HG03442 (cell line): ENCODE data around the gene ALG12.

Experiments used
- ATAC-seq: cut with Tn5 transposase; IDR thresholded peaks from one replicate; pipeline ENCODE4 v1.9.1; 2021; ENCODE audit warnings: mild to moderate bottlenecking, moderate library complexity; ENCODE audit not compliant: unreplicated experiment

ALG12 gene

DNA sequence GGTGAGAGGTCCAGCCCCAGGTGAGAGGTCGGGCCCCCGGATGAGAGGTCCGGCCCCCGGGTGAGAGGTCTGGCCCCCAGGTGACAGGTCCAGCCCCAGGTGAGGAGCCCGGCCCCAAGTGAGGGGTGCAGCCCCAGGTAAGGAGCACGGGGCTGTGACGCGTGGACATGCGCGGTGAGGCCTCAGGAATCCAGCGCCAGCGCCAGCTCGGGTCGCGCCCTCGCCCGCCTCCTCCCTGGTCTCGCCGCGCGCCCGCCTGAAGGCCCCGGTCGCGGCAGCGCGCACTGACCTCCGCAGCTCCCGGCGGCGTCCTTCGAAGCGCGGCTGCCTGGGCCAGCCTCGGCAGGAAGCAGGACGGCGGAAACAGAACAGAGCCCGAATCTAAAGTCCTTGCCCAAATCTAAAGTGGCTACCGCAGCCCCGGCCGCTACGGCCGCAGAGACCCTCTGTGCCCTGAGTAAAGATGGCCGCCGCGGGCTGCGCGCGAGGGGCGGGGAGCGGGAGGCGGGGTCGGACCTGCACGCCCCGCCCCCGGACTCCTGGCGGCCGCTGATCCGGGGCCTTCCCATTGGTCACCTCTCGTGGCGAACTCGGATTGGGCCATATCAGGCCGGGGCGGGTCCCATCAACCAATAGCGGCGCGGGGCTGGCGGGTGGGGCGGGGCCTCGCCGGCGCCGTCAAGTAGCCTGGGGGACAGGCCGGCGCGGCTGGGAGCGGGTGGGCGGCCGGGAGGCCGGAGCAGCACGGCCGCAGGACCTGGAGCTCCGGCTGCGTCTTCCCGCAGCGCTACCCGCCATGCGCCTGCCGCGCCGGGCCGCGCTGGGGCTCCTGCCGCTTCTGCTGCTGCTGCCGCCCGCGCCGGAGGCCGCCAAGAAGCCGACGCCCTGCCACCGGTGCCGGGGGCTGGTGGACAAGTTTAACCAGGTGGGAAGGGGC lies at the start of gene ALG12, which contains the start of gene CRELD2:
Gene ALG12, minus strand, starts transcription at position 465 of the 937 bp plus-strand sequence. CDS start 4,673 bp downstream, outside the sequence.
Gene CRELD2, plus strand, starts transcription at position 661 of the 937 bp plus-strand sequence. Its CDS starts 136 bp downstream, at position 797.
- peak; percentile 80 for ATAC-seq

DNA sequence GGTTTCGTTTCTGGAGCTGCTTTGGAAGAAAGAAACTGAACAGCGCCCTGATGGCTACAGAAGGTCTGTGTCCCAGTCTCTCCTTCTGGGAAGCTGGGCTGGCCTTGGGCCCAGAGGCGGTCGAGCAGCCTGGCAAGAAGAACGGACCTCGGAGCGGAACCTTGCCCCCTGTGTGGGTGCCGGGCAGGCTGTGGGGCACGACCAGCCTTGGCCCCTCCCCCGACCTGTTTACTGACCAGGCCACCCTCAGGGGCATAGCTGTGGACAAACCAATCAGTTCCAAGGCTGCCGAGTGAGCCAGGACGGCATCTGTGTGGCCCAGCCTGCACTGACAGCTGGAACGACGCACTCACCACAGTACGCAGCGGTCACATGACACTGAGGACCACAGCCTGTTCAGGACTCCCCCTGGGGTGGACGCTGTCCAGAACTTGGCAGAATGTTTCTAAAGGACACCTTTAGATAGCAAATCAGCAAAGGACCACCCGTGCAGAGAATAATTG lies 49.5 kb upstream of the ALG12 start:
- no peak for ATAC-seq

- no peak for ATAC-seq
Measured at GRCh38 chr22:49966774-49967705, 48.8 kb upstream of the ALG12 start.

DNA sequence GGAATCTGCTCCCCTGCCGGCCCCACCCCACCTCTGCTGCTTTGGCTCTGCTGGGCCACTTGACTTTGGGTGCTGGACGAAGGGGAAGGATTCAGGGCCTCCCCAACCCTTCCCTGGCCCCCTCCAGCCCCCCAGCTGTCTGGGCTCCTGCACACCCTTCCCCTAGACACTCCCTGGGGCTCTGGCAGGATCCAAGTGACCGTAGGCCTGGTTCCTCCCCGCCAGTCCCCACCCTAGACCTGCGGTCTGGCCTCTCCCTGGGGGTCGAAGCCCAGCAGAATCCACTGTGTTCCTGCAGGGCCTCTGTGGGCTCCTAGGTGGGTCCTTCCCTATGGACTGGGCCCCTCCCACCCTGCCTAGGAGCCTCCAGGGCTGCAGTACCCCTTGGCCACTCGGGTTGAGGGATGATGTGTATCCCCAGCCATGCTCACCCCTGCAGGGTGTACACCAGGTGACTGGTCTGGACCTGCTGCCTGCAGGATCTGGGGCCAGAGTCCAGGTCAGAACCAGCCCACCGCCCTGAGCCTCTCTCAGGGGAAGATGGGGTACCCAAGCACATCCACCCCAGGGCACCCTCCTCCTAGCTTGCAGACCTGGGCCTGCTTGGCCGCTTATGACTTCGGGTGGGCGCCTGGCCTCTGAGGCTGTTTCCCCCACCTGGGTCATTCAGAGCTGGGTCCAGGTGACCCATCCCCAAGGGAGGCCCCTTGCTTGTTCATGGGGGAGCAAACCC lies 48.0 kb upstream of the ALG12 start:
- ATAC-seq, result no peak

DNA sequence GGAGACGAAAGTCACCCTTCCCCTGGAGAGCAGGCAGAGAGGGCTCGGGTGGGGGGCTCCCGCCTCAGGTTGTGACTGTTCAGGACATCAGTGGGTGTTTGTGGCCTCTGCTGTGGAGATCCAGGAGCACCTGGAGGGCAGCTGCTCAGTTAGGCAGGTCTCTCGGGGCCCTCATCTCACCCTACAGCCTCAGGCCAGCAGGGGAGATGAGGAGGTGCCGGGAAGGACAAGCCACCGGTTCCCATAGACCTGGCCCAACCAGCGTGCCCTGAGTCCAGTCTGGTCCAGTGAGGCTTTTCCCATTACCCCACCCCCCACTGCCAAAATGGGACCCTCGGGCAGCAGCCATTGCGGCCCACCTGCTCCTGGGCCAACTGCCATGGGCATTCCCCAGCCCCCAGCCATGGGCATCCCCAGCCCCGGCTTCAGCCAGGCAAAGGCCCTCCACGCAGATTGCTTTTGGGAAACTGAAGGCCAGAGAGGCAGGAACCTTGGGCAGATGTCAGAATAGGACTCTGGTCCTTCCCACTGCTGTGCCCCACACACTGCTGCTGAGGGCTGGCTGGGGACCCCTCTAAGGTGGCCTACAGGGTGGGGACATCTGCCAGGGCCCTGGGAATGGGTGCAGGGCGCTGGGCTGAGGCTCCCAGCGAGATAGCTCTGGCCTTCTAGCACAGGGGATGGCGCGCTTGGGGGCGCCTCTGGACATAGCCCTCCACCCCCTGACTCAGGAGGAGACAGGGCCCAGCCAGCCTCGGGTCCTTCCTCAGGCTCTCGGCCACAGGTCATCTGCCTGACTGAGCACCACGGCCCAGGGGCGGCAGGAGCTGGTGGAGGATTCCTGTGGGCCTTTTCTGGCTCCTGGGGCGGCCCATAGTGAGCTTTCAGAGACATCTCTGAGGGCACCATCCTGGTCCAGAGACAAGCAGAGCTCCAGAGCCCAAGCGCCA lies 47.1 kb upstream of the ALG12 start:
- ATAC-seq, result no peak

- no peak for ATAC-seq
Measured at GRCh38 chr22:49964136-49965090, 46.2 kb upstream of the ALG12 start.

DNA sequence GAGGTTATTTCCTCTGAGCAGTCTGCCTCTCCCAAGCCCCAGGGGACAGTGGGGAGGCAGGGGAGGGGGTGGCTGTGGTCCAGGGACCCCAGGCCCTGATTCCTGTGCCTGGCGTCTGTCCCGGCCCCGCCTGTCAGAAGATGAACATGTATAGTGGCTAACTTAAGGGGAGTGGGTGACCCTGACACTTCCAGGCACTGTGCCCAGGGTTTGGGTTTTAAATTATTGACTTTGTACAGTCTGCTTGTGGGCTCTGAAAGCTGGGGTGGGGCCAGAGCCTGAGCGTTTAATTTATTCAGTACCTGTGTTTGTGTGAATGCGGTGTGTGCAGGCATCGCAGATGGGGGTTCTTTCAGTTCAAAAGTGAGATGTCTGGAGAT lies 45.4 kb upstream of the ALG12 start:
- ATAC-seq, result no peak

- no peak for ATAC-seq
Measured at GRCh38 chr22:49962751-49963646, 44.8 kb upstream of the ALG12 start.

DNA sequence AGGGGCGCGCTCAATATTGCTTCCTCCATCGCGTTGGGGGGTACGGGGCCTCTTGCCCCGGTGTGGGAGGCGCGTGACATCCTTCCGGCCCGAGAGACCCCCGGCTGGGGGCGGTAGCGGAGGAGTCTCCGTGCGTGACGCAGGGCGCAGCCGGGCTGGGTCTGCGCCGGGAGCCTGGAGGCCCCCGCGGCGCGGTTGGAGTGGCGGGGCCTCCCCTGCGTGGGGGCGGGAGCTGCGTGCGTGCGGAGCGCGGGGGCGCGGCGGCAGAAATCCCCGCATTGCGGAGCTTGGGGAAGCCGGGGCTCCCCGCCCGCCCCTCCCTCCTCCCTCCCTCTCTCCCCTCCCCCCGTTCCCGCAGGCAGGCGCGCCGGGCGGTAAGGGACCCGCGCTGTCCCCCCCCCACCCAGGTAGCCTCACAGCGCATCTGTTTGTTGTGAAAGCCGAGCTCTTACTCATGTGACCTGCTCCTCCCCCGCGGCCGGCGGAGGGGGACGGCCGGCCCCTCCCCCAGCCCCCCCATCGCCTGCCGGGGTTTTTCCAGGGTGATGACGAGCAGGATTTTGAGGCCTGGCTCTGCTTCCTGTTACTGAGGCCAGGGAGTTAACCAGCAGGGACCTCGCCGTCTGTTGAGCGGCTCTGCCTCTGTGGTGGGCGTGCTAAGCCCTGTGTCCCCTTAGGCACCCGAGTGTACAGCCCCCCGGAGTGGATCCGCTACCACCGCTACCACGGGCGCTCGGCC lies 43.9 kb upstream of the ALG12 start:
- ATAC-seq, result no peak

DNA sequence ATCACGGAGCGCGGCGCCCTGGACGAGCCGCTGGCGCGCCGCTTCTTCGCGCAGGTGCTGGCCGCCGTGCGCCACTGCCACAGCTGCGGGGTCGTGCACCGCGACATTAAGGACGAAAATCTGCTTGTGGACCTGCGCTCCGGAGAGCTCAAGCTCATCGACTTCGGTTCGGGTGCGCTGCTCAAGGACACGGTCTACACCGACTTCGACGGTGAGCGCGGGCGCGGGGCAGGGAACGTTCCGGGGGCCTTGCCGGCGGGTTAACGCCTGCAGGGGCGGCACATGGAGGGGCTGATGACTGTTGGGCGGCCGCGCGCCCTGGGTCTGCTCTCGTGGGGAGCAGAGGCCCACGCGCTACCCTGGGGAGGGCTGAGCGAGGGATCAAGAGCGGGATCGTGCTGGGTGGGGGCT lies 43.4 kb upstream of the ALG12 start:
- no peak for ATAC-seq

- peak; percentile 2 for ATAC-seq
Measured at GRCh38 chr22:49961005-49961600, 42.9 kb upstream of the ALG12 start.

GRCh38 chr22:49960159-49961004 lies 42.1 kb upstream of the ALG12 start, which contains the start of gene PIM3:
PIM3 (plus strand) TSS chr22:49960772; CDS start chr22:49960948, 176 bp downstream.
- peak; percentile 57 for ATAC-seq

- ATAC-seq, result peak; percentile 6
Measured at GRCh38 chr22:49959782-49960158, 41.5 kb upstream of the ALG12 start.

DNA sequence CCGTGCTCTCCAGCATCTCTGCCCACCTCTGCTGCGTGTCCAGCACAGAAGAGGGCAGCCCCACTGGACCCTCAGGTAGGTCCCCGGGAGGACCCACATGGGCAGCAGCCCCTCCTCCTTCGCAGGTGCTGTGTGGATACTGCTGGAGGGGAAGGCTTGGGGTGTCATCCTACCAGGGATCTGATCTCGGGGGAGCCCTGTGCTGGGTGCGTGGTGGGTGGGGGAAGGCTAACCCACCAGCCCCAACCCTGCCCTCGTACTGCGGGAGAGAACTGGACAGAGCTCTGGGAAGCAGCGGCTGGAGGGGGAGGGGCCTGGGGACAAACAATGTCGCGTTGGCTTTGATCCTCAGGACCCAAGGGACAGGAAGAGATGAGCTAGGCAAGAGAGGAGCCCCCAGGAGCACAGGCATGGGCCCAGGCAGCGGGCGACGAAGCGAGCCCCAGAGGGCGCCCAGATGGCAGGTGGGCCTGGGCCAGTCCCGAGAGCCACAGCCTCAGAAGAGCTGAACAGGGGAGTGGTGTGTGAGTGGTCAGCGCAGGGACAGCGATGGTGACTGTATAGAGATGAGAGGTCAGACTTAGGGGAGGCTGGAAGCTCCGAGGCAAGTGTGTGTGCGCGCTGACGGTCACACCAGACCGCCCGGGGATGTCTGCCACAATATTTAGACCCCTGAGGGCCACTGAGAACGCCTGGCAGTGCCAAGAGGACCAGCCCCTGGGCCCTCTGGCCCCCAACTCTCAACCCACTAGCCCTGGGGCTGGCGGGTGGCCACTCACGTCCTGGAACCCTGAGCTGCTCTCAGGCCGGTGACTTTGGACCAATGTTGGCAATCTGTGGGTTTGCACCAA lies 40.9 kb upstream of the ALG12 start:
- ATAC-seq, result no peak
